Measurements from ENCODE around the gene SLC20A1. TPM values are rescaled to one million over a fixed set of nuclear protein-coding genes. Genes with fewer than 3 reads are reported as not detected.

SLC20A1 gene
- polyA plus RNA-seq, 1 donor from 2014 or later = 19.3 TPM

DNA sequence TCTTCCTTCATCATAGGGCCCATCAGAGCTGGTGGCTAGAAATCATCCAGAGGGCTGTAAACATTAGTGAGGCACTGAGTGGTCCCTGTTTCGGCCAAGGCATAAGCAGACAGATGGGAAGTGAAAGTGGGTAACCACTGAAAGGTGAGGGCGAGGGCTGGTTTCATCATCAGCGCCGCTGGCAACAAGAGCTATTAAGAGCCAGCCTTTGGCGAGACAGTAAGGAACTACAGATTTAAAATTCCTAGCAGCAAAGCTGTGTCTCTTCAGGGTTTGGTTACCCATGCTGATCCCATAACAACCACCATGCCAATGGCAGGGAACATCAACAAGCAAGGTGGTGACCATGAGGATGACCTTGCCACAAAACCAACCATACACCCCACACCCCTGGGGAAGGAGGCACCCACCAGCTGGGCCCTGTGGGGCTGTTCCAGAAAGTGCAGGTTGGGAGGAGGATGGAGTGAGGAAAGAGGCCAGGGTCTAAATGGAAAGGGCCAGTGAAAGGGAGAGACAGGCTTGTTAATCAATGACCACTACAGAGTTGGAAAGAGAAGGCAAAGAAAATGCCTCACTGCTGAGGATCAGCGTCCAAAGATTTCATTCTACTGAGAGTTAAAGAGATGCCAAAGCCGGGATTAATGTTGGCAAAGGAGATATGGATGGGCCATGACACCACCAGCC, 9.0 kb upstream of the SLC20A1 start:
- H3K36me3 Mint-ChIP-seq = peaks cover 3% of the 10 kb centered on the region
- peak overlapping the region in 1 of 3 donors; percentile 73 for H3K27ac Mint-ChIP-seq
- peak overlapping the region in 2 of 4 donors; percentile 10 to 11 for H3K4me3 Mint-ChIP-seq

DNA sequence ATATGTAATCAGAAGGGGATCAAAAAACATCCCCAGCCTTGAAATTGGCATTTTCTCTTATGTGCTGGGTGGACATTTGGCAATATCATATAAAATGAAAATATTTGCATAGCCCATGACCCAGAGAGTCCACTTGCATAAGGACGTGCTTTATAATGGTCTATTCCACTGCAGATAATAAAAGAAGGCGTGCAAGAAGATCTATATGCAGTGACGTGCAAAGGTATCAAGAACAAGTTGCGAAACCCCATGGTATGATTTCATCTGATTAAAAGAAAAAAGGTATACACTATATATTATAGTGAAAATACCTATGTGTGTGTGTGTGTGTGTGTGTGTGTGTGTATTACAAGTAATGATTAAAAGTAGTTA, 8.5 kb upstream of the SLC20A1 start:
- H3K4me3 Mint-ChIP-seq = no peak overlapping the region
- H3K9me3 Mint-ChIP-seq = peaks cover 0 to 6% (median 4%) of the 10 kb centered on the region in 3 donors
- H3K27ac Mint-ChIP-seq = no peak overlapping the region
- H3K27me3 Mint-ChIP-seq = no peaks in the 10 kb centered on the region
- H3K4me1 Mint-ChIP-seq = peaks cover 0 to 15% (median 2%) of the 10 kb centered on the region in 3 donors
- H3K36me3 Mint-ChIP-seq = peaks cover 3% of the 10 kb centered on the region

More for the DNA sequence above, 9.0 kb upstream of the SLC20A1 start:
- Mint-ChIP-seq H3K4me1 (peaks cover 0 to 17% (median 3%) of the 10 kb centered on the region in 3 donors), H3K27me3 (no peaks in the 10 kb centered on the region), H3K9me3 (peaks cover 0 to 6% (median 4%) of the 10 kb centered on the region in 3 donors)

DNA sequence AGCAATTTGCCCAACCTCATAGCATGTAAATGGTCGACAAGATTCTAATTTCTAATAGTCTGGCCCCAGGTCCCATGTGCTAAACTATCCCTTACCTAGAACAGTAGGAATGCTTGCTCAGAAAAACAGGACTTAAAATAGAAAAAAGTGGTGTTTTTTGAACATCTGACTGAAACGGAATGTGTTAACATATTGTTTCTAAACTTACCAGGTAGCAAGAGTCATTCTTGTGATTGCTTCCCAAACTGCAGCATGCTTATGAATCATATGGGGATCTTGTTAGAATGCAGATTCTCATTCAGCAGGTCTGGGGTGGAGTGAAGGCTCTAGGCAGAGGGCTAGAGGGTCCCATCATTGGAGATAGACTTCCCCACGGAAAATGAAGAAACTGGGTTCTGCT, 5.8 kb upstream of the SLC20A1 start:
- no peak overlapping the region for H3K4me3 Mint-ChIP-seq
- H3K4me1 Mint-ChIP-seq = peaks cover 5 to 23% (median 5%) of the 10 kb centered on the region in 3 donors
- H3K36me3 Mint-ChIP-seq = peaks cover 1% of the 10 kb centered on the region
- H3K27ac Mint-ChIP-seq = no peak overlapping the region
- peaks cover 0 to 6% (median 4%) of the 10 kb centered on the region in 3 donors for H3K9me3 Mint-ChIP-seq
- H3K27me3 Mint-ChIP-seq = no peaks in the 10 kb centered on the region

DNA sequence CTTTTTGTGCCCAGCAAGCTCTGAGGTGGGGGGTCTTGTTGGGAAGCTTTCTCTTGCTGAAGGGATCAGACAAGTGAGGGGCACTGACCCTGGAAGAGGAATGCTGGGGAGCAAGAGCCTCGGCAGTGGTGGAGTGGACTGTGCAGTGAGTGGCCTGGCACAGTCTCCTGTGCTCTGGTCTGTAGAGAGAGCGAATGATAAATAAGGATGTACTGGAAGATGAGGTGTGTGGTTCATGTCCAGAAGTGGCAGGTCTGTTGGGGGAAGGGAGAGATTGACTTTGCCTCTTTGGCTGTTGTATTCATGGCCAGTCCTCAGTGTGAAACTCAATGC, 5.3 kb upstream of the SLC20A1 start:
- Mint-ChIP-seq H3K4me1 (peaks cover 5 to 24% (median 7%) of the 10 kb centered on the region in 3 donors), H3K36me3 (peaks cover 1% of the 10 kb centered on the region), H3K4me3 (peak overlapping the region in 1 of 4 donors; percentile 13), H3K27me3 (no peaks in the 10 kb centered on the region), H3K27ac (no peak overlapping the region), H3K9me3 (peaks cover 0 to 6% (median 4%) of the 10 kb centered on the region in 3 donors)

DNA sequence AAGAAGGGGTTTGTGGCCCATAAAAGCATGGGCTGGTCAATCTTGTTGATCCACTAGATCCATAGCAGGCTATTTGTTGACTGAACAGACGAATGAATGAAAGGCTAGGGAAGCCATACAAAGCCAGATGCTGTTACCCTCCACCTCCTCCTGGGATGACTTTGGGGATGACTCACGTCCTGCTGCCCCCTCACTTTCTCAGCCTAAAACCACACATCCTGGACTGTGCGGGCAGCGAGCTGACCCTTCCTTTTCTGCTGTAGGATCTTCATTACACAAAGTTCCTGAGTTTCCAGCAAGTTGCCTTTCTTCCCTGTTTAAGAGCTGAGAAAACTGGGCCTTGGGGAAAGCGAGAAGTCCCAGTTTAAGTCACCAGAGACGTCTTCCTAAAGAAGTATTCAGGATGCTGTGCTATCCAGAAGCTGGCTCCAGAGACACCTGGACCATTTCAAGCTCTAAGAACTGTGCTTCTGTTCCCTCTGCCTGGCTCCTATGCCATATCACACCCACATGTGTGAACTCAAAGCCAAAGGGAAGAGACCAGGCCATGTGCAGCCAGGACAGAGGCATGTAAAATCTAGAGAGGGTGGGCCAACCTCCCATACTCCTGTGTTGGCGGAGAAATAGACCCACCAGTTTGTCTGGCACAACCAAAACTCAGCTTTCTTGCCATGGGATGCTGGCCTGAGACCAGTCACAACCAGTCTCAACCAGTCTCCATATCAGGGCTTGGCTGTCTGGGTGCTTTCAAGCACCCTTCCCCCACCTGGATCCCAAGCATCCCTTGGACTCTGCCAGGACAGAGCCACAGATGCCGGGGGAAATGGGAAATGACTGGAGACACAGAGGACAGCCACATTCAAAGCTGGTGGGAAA, 4.7 kb upstream of the SLC20A1 start:
- H3K4me3 Mint-ChIP-seq = peak overlapping the region in 1 of 4 donors; percentile 13
- peaks cover 5 to 20% (median 7%) of the 10 kb centered on the region in 3 donors for H3K4me1 Mint-ChIP-seq
- peak overlapping the region in 2 of 3 donors; percentile 53 to 64 for H3K27ac Mint-ChIP-seq
- H3K9me3 Mint-ChIP-seq = peaks cover 0 to under 1% (median under 1%) of the 10 kb centered on the region in 3 donors
- H3K36me3 Mint-ChIP-seq = peaks cover 1% of the 10 kb centered on the region
- H3K27me3 Mint-ChIP-seq = no peaks in the 10 kb centered on the region

DNA sequence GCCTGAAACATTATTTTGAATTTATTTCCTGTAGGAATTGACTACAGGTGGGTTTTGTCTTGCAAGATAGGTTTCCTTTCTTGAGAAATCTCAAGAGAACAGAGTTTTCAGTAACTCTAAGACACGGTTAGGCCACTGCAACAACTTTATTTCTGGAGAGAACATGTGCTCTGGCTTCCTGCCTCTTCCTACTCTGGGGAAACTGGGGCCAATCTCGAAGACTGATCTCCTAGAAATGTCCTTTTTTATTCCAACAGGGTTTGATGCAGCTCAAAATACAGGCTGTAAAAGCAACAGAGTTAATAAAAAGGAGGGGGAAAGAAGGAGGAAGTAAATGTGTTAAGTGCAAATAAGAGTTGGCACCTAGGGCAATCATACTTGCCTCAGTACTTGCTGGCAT, 4.0 kb upstream of the SLC20A1 start:
- H3K27me3 Mint-ChIP-seq = no peaks in the 10 kb centered on the region

DNA sequence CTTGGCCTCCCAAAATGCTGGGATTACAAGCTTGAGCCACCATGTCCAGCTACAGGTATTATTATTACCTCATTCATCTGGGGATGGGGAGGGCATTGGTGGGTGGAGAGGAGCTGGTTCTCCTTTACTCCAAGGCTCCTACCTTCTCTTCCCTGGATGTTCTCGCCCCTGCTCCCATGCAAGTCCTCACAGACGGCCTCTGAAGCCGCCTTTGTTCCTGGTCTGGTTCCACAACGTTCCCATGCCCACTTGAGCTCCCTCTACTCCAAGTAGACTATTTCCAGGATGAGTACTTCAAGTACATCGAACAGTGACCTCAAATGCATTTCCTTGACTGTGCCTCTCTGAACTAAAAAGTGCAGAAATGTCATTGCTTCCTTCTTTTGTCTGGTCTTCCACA, 3.2 kb upstream of the SLC20A1 start:
- Mint-ChIP-seq H3K4me1 (peaks cover 14 to 17% (median 16%) of the 10 kb centered on the region in 3 donors), H3K36me3 (no peaks in the 10 kb centered on the region), H3K9me3 (no peaks in the 10 kb centered on the region), H3K27me3 (no peaks in the 10 kb centered on the region), H3K4me3 (peak overlapping the region in 1 of 4 donors; percentile 94), H3K27ac (no peak overlapping the region)

More for the DNA sequence above, 4.0 kb upstream of the SLC20A1 start:
- Mint-ChIP-seq H3K4me1 (peaks cover 6 to 13% (median 7%) of the 10 kb centered on the region in 3 donors), H3K9me3 (no peaks in the 10 kb centered on the region), H3K4me3 (peak overlapping the region in 1 of 4 donors; percentile 56), H3K36me3 (peaks cover 1% of the 10 kb centered on the region), H3K27ac (peak overlapping the region; percentile 53 to 76 (median 64))

DNA sequence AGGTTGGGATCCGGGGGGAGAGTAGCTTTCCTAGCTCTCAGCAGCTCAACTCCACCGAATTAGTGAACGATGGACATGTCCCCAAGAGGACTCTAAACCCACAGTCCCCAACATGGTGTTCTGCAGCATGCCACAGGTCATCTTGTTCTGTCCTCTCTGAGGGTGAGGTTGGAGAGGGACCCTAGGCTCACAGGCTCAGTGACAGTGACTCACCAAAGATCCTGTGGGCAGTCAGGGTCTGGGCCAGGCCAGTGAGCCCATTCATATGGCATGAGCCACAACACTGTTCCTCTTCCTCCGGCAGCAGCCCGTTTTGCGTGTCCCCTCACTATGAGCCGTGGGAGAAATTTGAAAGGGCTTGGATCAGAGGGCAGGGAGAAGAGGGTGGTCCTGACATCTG, 2.8 kb upstream of the SLC20A1 start:
- no peaks in the 10 kb centered on the region for H3K9me3 Mint-ChIP-seq
- H3K4me1 Mint-ChIP-seq = peaks cover 18 to 19% (median 18%) of the 10 kb centered on the region in 3 donors
- H3K4me3 Mint-ChIP-seq = peak overlapping the region in 1 of 4 donors; percentile 94
- no peaks in the 10 kb centered on the region for H3K27me3 Mint-ChIP-seq
- H3K36me3 Mint-ChIP-seq = no peaks in the 10 kb centered on the region
- peak overlapping the region in 1 of 3 donors; percentile 76 for H3K27ac Mint-ChIP-seq

DNA sequence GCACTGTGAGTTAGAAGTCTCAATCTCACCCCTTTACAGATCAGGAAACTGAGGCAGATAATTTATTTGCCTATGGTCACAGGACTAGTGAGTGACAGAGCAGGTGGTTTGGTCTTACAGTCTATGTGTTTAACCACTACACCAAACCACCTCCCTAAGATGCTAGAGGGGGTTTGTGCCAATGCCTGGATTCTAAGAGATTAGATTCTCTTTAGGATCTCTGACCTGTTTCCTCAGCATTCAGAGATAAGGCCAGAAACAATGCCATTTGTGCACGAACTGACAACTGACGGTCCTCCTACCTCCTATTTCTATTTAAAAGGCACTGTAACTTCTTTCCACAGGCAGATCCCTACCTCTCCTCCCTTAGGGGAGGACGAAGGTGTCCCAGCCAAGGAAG, 2.3 kb upstream of the SLC20A1 start:
- Mint-ChIP-seq H3K27ac (peak overlapping the region in 1 of 3 donors; percentile 76), H3K4me3 (peak overlapping the region in 1 of 4 donors; percentile 94), H3K9me3 (no peaks in the 10 kb centered on the region), H3K4me1 (peaks cover 21% of the 10 kb centered on the region in 3 donors), H3K27me3 (no peaks in the 10 kb centered on the region), H3K36me3 (no peaks in the 10 kb centered on the region)

DNA sequence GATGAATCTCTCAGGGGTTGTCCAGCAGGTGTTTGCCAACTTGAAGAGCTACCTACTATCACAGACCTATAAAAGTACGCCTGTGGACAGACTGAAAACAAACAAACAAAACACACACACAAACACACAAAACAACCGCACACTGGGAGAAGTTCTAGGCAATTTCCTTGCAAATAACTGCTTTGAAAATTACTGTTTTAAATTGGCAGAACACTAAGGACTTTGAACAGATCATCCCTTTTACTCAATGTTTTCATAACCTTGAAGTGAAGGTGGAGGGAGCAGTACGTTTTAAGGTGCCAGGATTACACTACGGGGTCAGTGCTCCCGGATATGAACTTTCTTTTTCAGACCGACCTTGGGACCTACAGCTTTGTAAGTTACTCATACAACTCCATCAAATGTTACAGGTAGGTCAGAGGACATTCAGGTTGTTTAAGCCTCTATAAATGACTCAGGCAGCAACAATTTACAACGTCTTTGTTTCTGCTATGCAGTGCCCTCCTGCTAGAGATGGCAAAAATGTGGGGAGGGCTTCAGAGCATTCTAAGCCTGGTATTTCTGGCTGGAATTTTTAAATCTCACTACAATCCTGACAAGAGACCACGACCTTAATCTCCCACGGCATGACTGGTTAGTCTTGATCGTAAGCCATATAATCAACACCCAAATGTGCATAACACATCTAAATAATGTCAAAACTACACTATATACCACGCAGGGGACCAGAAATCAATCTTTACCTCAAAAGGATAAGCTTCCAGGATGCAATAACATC, 1.4 kb upstream of the SLC20A1 start:
- Mint-ChIP-seq H3K36me3 (no peaks in the 10 kb centered on the region), H3K27ac (peak overlapping the region; percentile 73 to 81 (median 76)), H3K4me1 (peaks cover 28 to 30% (median 29%) of the 10 kb centered on the region in 3 donors), H3K4me3 (peak overlapping the region; percentile 90 to 96 (median 93)), H3K27me3 (no peaks in the 10 kb centered on the region), H3K9me3 (no peaks in the 10 kb centered on the region)

DNA sequence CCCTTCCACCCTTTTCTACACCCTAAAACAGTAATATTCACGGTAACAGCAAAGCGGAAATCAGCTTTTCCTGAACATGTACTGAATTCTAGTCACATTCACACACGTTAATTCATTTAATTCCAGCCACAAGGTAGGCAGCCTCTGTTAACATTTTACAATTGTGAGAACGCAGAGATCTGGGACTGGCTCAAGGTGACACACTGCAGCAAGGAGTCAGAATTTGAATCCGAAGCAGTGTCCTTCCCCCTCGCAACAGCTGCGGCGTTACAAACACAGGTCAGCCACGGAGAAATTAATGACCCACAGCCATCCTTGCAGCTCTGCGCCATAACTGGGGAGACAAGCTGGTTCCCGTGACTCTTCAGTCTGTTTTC, 818 bp upstream of the SLC20A1 start:
- Mint-ChIP-seq H3K27me3 (no peaks in the 10 kb centered on the region), H3K36me3 (peaks cover 1% of the 10 kb centered on the region), H3K27ac (peak overlapping the region; percentile 70 to 81 (median 73)), H3K4me3 (peak overlapping the region; percentile 90 to 96 (median 93)), H3K4me1 (peaks cover 31 to 35% (median 32%) of the 10 kb centered on the region in 3 donors), H3K9me3 (no peaks in the 10 kb centered on the region)

DNA sequence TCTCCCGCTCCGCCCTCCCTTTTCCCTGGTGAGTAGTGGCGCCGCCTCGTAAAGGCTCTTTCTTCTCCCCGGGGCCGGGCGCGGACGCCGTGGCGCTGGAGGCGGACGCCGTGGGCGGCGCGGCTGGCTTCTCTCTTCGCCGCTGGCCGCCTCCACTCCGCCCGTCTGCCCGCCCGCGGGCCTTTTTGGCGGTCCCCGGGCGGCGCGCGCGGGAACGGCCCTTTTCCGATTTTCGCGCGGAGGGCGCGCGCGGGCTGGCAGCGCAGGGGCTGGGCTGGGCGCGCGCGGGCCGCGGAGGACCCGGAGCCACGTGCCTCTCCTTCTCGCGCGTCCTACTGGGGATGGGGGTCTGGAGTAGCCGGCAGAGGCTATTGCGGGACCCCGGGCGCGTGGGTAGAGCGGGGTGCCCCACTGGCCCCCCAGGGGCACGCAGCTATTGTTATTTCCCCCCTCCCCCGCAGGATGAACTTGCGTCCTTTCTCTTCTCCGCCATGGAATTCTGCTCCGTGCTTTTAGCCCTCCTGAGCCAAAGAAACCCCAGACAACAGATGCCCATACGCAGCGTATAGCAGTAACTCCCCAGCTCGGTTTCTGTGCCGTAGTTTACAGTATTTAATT, 472 bp downstream of the SLC20A1 start:
- Mint-ChIP-seq H3K36me3 (peaks cover 2% of the 10 kb centered on the region), H3K27ac (peak overlapping the region; percentile 73 to 93 (median 85)), H3K9me3 (no peaks in the 10 kb centered on the region), H3K4me3 (peak overlapping the region; percentile 90 to 97 (median 94)), H3K27me3 (no peaks in the 10 kb centered on the region), H3K4me1 (peaks cover 34 to 38% (median 37%) of the 10 kb centered on the region in 3 donors)

DNA sequence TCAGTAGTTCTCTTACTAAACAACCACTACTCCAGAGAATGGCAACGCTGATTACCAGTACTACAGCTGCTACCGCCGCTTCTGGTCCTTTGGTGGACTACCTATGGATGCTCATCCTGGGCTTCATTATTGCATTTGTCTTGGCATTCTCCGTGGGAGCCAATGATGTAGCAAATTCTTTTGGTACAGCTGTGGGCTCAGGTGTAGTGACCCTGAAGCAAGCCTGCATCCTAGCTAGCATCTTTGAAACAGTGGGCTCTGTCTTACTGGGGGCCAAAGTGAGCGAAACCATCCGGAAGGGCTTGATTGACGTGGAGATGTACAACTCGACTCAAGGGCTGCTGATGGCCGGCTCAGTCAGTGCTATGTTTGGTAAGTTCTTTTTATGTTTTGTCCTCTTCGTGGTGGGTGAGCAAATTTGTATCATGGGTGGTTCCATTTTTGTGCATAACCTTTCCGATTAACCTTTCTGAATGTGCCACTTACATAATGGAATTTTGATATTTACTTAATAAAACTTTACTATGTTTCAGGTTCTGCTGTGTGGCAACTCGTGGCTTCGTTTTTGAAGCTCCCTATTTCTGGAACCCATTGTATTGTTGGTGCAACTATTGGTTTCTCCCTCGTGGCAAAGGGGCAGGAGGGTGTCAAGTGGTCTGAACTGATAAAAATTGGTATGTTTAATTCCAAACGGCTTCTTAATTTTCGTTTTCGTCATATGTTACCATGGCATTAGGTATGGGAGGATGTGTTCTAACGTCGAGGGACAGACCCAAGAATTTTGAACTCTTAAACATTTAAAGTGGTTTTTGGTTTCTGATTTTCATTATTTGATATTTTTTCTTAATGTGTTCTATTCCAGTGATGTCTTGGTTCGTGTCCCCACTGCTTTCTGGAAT, 1.3 kb downstream of the SLC20A1 start:
- peaks cover 4% of the 10 kb centered on the region for H3K36me3 Mint-ChIP-seq
- peak overlapping the region; percentile 2 to 85 (median 56) for H3K27ac Mint-ChIP-seq
- H3K4me1 Mint-ChIP-seq = peaks cover 37 to 41% (median 37%) of the 10 kb centered on the region in 3 donors
- no peaks in the 10 kb centered on the region for H3K9me3 Mint-ChIP-seq
- peak overlapping the region; percentile 90 to 97 (median 94) for H3K4me3 Mint-ChIP-seq
- no peaks in the 10 kb centered on the region for H3K27me3 Mint-ChIP-seq
